DND-41 (cell line): Measurements from ENCODE around the gene GPR17.

Experiments used
- CTCF ChIP-seq: IDR thresholded peaks from 2 replicates; pipeline ENCODE4 v1.5.1; 2012; ENCODE audit warnings: borderline replicate concordance, low read length, moderate library complexity, mild to moderate bottlenecking; ENCODE audit not compliant: poor library complexity, severe bottlenecking; ENCODE audit errors: extremely low read depth
- EZH2 ChIP-seq: IDR thresholded peaks from 3 replicates; pipeline ENCODE4 v1.6.1; 2012; ENCODE audit warnings: borderline replicate concordance, low read depth, mild to moderate bottlenecking, moderate library complexity, low read length, inconsistent platforms; ENCODE audit not compliant: severe bottlenecking

- TF ChIP-seq EZH2 (no peak), CTCF (no peak)
Measured at GRCh38 chr2:127609031-127609751, 36.8 kb upstream of the GPR17 start.
